Right lobe of liver (tissue), 4 donors: ENCODE measurements around the gene GRAMD2A.
"Not testable (repeated sequence)": the region's sequence is repeated elsewhere in the genome, so short reads cannot be mapped to it uniquely, and the experiment has no call there.

Experiments used
- CTCF ChIP-seq, 4 donors: fragments of 200-600 bp in 3 of 4; fragments of 450-650 bp in 1 of 4; IDR thresholded peaks; one replicate each; pipeline versions ENCODE4 v1.5.1 to v1.8.0; 2016 to 2022; ENCODE audit warnings: antibody characterized with exemption in 4 of 4, mild to moderate bottlenecking in 2 of 4
- POLR2A ChIP-seq: fragments of 450-650 bp; IDR thresholded peaks from one replicate; pipeline ENCODE4 v1.6.1; 2017; ENCODE audit warnings: antibody characterized with exemption, mild to moderate bottlenecking
- donor health status: DM: no; HTN: no; CAD: no.
- donor health status: DM: no; HTN: no; CAD: no.
- donor health status: DM: no; HTN: yes; CAD: no.

- TF ChIP-seq POLR2A; CTCF (IDR thresholded peaks at IDR 0.05): not testable (repeated sequence)
Measured at GRCh38 chr15:72171978-72172377, 25.6 kb downstream of the GRAMD2A start.
